Caco-2 (cell line): ENCODE data around the gene CTNND2. TPM values are rescaled to one million over a fixed set of nuclear protein-coding genes. Genes with fewer than 3 reads are reported as not detected.
A peak's percentile ranks its signal among the peaks of the same experiment; 100 is the strongest.

ENCODE experiments used
- BruUV-seq: library from RNA; stranded (reverse); fragments of 400-500 nt; replicated peaks from 2 replicates; lab custom pipeline; 2021; lab: Mats Ljungman, UMichigan
- CTCF ChIA-PET: fragments of 300-600 bp; sonication (Branson Sonifier 250); formaldehyde crosslinking; loops from one replicate; lab custom pipeline; 2022; ENCODE audit warnings: antibody characterized with exemption; lab: Charles Lee
- POLR2A ChIA-PET: fragments of 300-600 bp; sonication (Branson Sonifier 250); formaldehyde crosslinking; loops from one replicate; lab custom pipeline; 2022; ENCODE audit warnings: antibody characterized with exemption; lab: Charles Lee
- DNase-seq, 2 experiments: peaks; one replicate each; pipeline versions ENCODE4 v3.0.0 to v3.0.0-alpha.2; 2020 to 2022
- H3K27me3 ChIP-seq: replicated peaks from 2 replicates; pipeline ENCODE4 v1.6.0; 2011; ENCODE audit warnings: low read length; ENCODE audit not compliant: control insufficient read depth, insufficient read depth
- H3K36me3 ChIP-seq: 2 replicates; pipeline ENCODE4 v1.5.1; 2011; ENCODE audit warnings: low read length; ENCODE audit not compliant: control insufficient read depth, insufficient read depth
- H3K4me1 ChIP-seq: fragments of 250-450 bp; sonication (Bioruptor Pico); 2 replicates; pipeline ENCODE4 v1.5.1; 2020; ENCODE audit warnings: mild to moderate bottlenecking
- H3K4me3 ChIP-seq: 2 replicates; pipeline ENCODE4 v1.5.1; 2011; ENCODE audit warnings: low read depth, mild to moderate bottlenecking, control low read depth, low read length
- H3K9me3 ChIP-seq: fragments of 250-450 bp; sonication (Bioruptor Pico); 2 replicates; pipeline ENCODE4 v1.5.1; 2020; ENCODE audit warnings: mild to moderate bottlenecking, moderate library complexity
- H3K27ac Mint-ChIP-seq: one replicate; pipeline ENCODE4 v1.8.0; 2022; ENCODE audit warnings: mixed read lengths; ENCODE audit not compliant: unreplicated experiment
- H3K27me3 Mint-ChIP-seq: one replicate; pipeline ENCODE4 v1.8.0; 2022; ENCODE audit warnings: mixed read lengths; ENCODE audit not compliant: insufficient read depth, unreplicated experiment
- H3K36me3 Mint-ChIP-seq: one replicate; pipeline ENCODE4 v1.8.0; 2022; ENCODE audit warnings: mild to moderate bottlenecking, mixed read lengths; ENCODE audit not compliant: insufficient read depth, unreplicated experiment
- H3K4me1 Mint-ChIP-seq: one replicate; pipeline ENCODE4 v1.8.0; 2022; ENCODE audit warnings: low read depth, mixed read lengths; ENCODE audit not compliant: unreplicated experiment
- H3K4me3 Mint-ChIP-seq: one replicate; pipeline ENCODE4 v1.8.0; 2022; ENCODE audit warnings: mild to moderate bottlenecking, moderate library complexity, mixed read lengths; ENCODE audit not compliant: unreplicated experiment
- H3K9me3 Mint-ChIP-seq: one replicate; pipeline ENCODE4 v1.8.0; 2022; ENCODE audit warnings: mixed read lengths; ENCODE audit not compliant: unreplicated experiment
- CTCF ChIP-seq, 2 experiments: fragments of 200-600 bp in 1 of 2; IDR thresholded peaks; 1 replicate in 1 of 2; 2 replicates in 1 of 2; pipeline versions ENCODE4 v1.5.1 to v1.8.0; 2011 to 2022; ENCODE audit warnings: antibody characterized with exemption in 1 of 2, control low read depth in 1 of 2, inconsistent platforms in 1 of 2, low read depth in 1 of 2, low read length in 1 of 2, mild to moderate bottlenecking in 1 of 2, moderate library complexity in 1 of 2; ENCODE audit not compliant: insufficient read depth in 1 of 2, severe bottlenecking in 1 of 2, unreplicated experiment in 1 of 2
- intact Hi-C: fragments of 100-400 bp; cut with micrococcal nuclease; formaldehyde crosslinking; loops from one replicate; pipeline ENCODE4 v1.10.0; 2022; ENCODE audit not compliant: unreplicated experiment
- total RNA-seq: library from RNA; stranded (reverse); gene quantifications from 2 replicates; pipeline ENCODE4 v1.2.3, GENCODE V29; 2022

Gene CTNND2
- total RNA-seq, 1 experiment from 2014 or later = 0.32 TPM

DNA sequence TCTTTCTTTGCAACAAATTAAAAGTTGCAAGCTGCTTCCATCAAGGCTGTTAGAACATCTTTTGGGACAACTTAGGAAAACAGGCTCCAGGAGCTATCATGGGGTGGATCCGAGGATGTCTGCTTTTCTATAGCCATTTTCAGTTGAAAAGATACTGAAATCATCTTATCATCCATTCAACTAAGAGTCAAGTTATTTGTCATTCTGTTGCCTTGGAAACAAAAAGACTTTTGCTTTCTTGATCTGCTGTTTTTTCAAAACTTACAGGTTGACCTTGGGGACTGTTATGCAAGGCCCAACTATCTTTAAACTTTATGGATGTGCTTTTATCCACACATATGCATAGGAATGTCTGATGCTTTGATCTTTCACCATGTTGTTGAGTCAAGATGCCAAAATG lies 597.9 kb downstream of the CTNND2 start:
- H3K36me3 Mint-ChIP-seq = no peaks in the 10 kb centered on the region
- CTCF ChIA-PET = no interaction called here
- Histone ChIP-seq H3K27me3 (no peaks in the 10 kb centered on the region), H3K9me3 (no peaks in the 10 kb centered on the region), H3K36me3 (no peaks in the 10 kb centered on the region), H3K4me1 (peaks cover 4% of the 10 kb centered on the region), H3K4me3 (no peak overlapping the region)
- H3K27ac Mint-ChIP-seq = no peak overlapping the region
- POLR2A ChIA-PET = no interaction called here
- H3K4me1 Mint-ChIP-seq = peaks cover 10% of the 10 kb centered on the region
- intact Hi-C loops = loop anchor here (1.0 kb wide), 1 partner anchor 19 kb away; no protein-coding TSS in a partner anchor
- TF ChIP-seq CTCF (IDR thresholded peaks at IDR 0.05; ENCODE audit: insufficient read depth in 1 of 2, low read depth in 1 of 2, low read length in 1 of 2, severe bottlenecking in 1 of 2, unreplicated experiment in 1 of 2) = no peak
- no peak overlapping the region for H3K4me3 Mint-ChIP-seq
- BruUV-seq = no TSS peak
- DNase-seq = peak in 1 of 2 experiments; percentile 44
- no peaks in the 10 kb centered on the region for H3K27me3 Mint-ChIP-seq
- no peaks in the 10 kb centered on the region for H3K9me3 Mint-ChIP-seq

- no peaks in the 10 kb centered on the region for H3K27me3 ChIP-seq
- no peaks in the 10 kb centered on the region for H3K36me3 Mint-ChIP-seq
- no TSS peak for BruUV-seq
- no peaks in the 10 kb centered on the region for H3K36me3 ChIP-seq
- POLR2A ChIA-PET = no interaction called here
- H3K4me3 ChIP-seq = no peak overlapping the region
- H3K4me3 Mint-ChIP-seq = no peak overlapping the region
- no peaks in the 10 kb centered on the region for H3K9me3 ChIP-seq
- CTCF ChIA-PET = no interaction called here
- H3K4me1 ChIP-seq = peaks cover 4% of the 10 kb centered on the region
- TF ChIP-seq CTCF (IDR thresholded peaks at IDR 0.05; ENCODE audit: insufficient read depth in 1 of 2, low read depth in 1 of 2, low read length in 1 of 2, severe bottlenecking in 1 of 2, unreplicated experiment in 1 of 2) = no peak
- H3K4me1 Mint-ChIP-seq = peaks cover 10% of the 10 kb centered on the region
- intact Hi-C loops = no loop called here
- H3K27me3 Mint-ChIP-seq = no peaks in the 10 kb centered on the region
- DNase-seq = no peak
- H3K9me3 Mint-ChIP-seq = no peaks in the 10 kb centered on the region
- peak overlapping the region; percentile 6 for H3K27ac Mint-ChIP-seq
Observed at GRCh38 chr5:11305245-11305644, 599.0 kb downstream of the CTNND2 start.

DNA sequence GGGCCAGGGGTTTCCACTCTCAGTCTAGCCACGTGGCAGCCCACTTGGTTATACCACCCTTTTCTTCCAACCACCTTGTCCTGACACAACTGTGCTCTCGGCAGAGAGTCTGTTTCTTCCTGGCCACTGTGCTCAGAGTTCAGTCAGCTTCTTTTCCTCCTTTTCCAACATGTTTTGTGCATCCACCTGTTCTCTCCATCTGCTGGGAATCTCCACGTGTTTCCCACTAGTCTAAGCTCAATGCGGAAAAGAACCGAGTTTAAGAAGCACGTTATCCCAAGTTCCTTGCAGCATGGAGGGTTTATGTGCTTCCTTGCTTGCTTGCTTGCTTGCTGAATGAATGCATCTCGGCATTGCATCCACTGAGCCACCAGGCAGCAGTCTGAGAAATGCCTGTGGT lies 599.6 kb downstream of the CTNND2 start:
- no peaks in the 10 kb centered on the region for H3K27me3 Mint-ChIP-seq
- H3K9me3 ChIP-seq = no peaks in the 10 kb centered on the region
- H3K9me3 Mint-ChIP-seq = no peaks in the 10 kb centered on the region
- DNase-seq = no peak
- H3K27ac Mint-ChIP-seq = no peak overlapping the region
- peaks cover 10% of the 10 kb centered on the region for H3K4me1 Mint-ChIP-seq
- no peaks in the 10 kb centered on the region for H3K36me3 Mint-ChIP-seq
- H3K27me3 ChIP-seq = no peaks in the 10 kb centered on the region
- intact Hi-C loops = no loop called here
- ChIA-PET CTCF (no interaction called here), POLR2A (no interaction called here)
- H3K4me3 Mint-ChIP-seq = no peak overlapping the region
- H3K4me1 ChIP-seq = peaks cover 4% of the 10 kb centered on the region
- no TSS peak for BruUV-seq
- no peak overlapping the region for H3K4me3 ChIP-seq
- TF ChIP-seq CTCF (IDR thresholded peaks at IDR 0.05; ENCODE audit: insufficient read depth in 1 of 2, low read depth in 1 of 2, low read length in 1 of 2, severe bottlenecking in 1 of 2, unreplicated experiment in 1 of 2) = no peak
- no peaks in the 10 kb centered on the region for H3K36me3 ChIP-seq
